ENCODE data around the gene MYRIP.

GRCh38 chr3:39882111-39882510 lies 72.7 kb downstream of the MYRIP start:
- TF ChIP-seq CTCF (IDR thresholded peaks at IDR 0.05) (no peak), ZBTB43 (CRISPR knock-in tag; IDR thresholded peaks at IDR 0.05) (no peak), NFYB (CRISPR knock-in tag; conservative IDR thresholded peaks at IDR 0.05; ENCODE audit: low read depth) (no peak), CREB1 (CRISPR knock-in tag; IDR thresholded peaks at IDR 0.05) (no peak), E2F1 (CRISPR knock-in tag; IDR thresholded peaks at IDR 0.05) (no peak)
